Parathyroid adenoma (tissue), 2 donors: Measurements from ENCODE around the gene CELA1.
"Not testable (repeated sequence)": the region's sequence is repeated elsewhere in the genome, so short reads cannot be mapped to it uniquely, and the experiment has no call there.

ENCODE experiments used
- H2AFZ ChIP-seq: fragments of 300-600 bp; sonication (generic); one replicate; pipeline ENCODE4 v1.7.0; 2017; ENCODE audit warnings: antibody characterized with exemption, mild to moderate bottlenecking
- H3K27ac ChIP-seq: fragments of 300-600 bp; sonication (generic); one replicate; pipeline ENCODE4 v1.7.0; 2017
- H3K27me3 ChIP-seq: fragments of 300-600 bp; sonication (generic); one replicate; pipeline ENCODE4 v1.7.0; 2017; ENCODE audit warnings: low read length; ENCODE audit not compliant: control insufficient read depth, insufficient read depth
- H3K36me3 ChIP-seq: fragments of 300-600 bp; sonication (generic); one replicate; pipeline ENCODE4 v1.7.0; 2017; ENCODE audit warnings: low read length; ENCODE audit not compliant: control insufficient read depth, insufficient read depth
- H3K4me1 ChIP-seq: fragments of 300-600 bp; sonication (generic); one replicate; pipeline ENCODE4 v1.7.0; 2017; ENCODE audit warnings: control low read depth
- H3K4me2 ChIP-seq: fragments of 300-600 bp; sonication (generic); one replicate; pipeline ENCODE4 v1.7.0; 2017; ENCODE audit warnings: low read length
- H3K4me3 ChIP-seq: fragments of 300-600 bp; sonication (generic); one replicate; pipeline ENCODE4 v1.7.0; 2017; ENCODE audit warnings: low read depth, low read length
- H3K79me2 ChIP-seq: fragments of 300-600 bp; sonication (generic); one replicate; pipeline ENCODE4 v1.7.0; 2017; ENCODE audit warnings: control low read depth
- H3K9ac ChIP-seq: fragments of 300-600 bp; sonication (generic); one replicate; pipeline ENCODE4 v1.7.0; 2017; ENCODE audit warnings: mild to moderate bottlenecking
- H3K9me3 ChIP-seq: fragments of 300-600 bp; sonication (generic); one replicate; pipeline ENCODE4 v1.7.0; 2017; ENCODE audit warnings: low read length; ENCODE audit not compliant: control insufficient read depth
- CTCF ChIP-seq: fragments of 300-600 bp; sonication (generic); IDR thresholded peaks from one replicate; pipeline ENCODE4 v1.7.0; 2017; ENCODE audit warnings: antibody characterized with exemption, mild to moderate bottlenecking
- donor health status: primary hyperparathyroidism.

CELA1 gene

DNA sequence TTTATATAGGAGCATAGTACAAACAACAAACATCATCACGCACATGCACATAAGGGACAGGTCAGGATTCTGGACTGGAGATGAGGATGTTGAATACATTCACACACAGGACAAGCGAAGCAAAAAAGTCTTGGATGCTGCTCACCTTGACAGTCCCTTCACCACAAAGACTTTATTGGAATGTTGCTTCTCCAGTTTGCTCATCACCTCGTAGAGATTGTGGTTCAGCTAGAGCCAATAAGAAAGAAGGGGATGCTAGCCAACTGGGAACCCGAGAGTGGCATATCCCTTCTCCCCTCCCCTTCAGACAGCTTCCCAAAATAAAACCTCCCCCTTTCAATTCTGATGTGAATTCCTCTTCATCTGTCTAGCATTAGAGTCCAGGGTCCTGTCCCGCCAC is 50.8 kb downstream of the CELA1 start:
- Histone ChIP-seq H3K9me3 (no peaks in the 10 kb centered on the region), H2AFZ (no peak overlapping the region), H3K9ac (no peak overlapping the region), H3K4me2 (no peak overlapping the region), H3K27ac (no peak overlapping the region), H3K36me3 (no peaks in the 10 kb centered on the region), H3K79me2 (no peaks in the 10 kb centered on the region), H3K4me1 (no peaks in the 10 kb centered on the region), H3K4me3 (no peak overlapping the region), H3K27me3 (no peaks in the 10 kb centered on the region)
- TF ChIP-seq CTCF = no peak

- H3K9me3 ChIP-seq, H3K9ac ChIP-seq, H3K4me1 ChIP-seq, H3K27me3 ChIP-seq, H3K36me3 ChIP-seq, H3K79me2 ChIP-seq, H2AFZ ChIP-seq, H3K4me2 ChIP-seq, H3K4me3 ChIP-seq, H3K27ac ChIP-seq: not testable (repeated sequence)
Measured at GRCh38 chr12:51294097-51294496, 52.4 kb downstream of the CELA1 start.

GRCh38 chr12:51293696-51294095 is 52.8 kb downstream of the CELA1 start:
- no peak overlapping the region for H3K4me3 ChIP-seq
- H3K4me1 ChIP-seq = no peaks in the 10 kb centered on the region
- no peak for TF ChIP-seq CTCF
- H3K36me3 ChIP-seq = no peaks in the 10 kb centered on the region
- H3K4me2 ChIP-seq = no peak overlapping the region
- no peak overlapping the region for H2AFZ ChIP-seq
- no peaks in the 10 kb centered on the region for H3K79me2 ChIP-seq
- no peak overlapping the region for H3K27ac ChIP-seq
- no peaks in the 10 kb centered on the region for H3K27me3 ChIP-seq
- H3K9me3 ChIP-seq = no peaks in the 10 kb centered on the region
- no peak overlapping the region for H3K9ac ChIP-seq

- not testable (repeated sequence) for H3K4me2 ChIP-seq, H3K27me3 ChIP-seq, H2AFZ ChIP-seq, H3K9ac ChIP-seq, H3K9me3 ChIP-seq, H3K4me3 ChIP-seq, H3K79me2 ChIP-seq, H3K4me1 ChIP-seq, H3K36me3 ChIP-seq, H3K27ac ChIP-seq
Measured at GRCh38 chr12:51291603-51292513, 54.6 kb downstream of the CELA1 start.

- Histone ChIP-seq H3K27ac (no peak overlapping the region), H3K27me3 (no peaks in the 10 kb centered on the region), H3K9me3 (no peaks in the 10 kb centered on the region), H3K4me1 (no peaks in the 10 kb centered on the region), H3K36me3 (no peaks in the 10 kb centered on the region), H3K9ac (no peak overlapping the region), H3K4me2 (no peak overlapping the region), H3K4me3 (no peak overlapping the region), H3K79me2 (no peaks in the 10 kb centered on the region), H2AFZ (no peak overlapping the region)
- no peak for TF ChIP-seq CTCF
Measured at GRCh38 chr12:51285843-51286242, 60.6 kb downstream of the CELA1 start.
